GM20000 (cell line): ENCODE measurements around the gene LY86.
"Not testable (repeated sequence)": the region's sequence is repeated elsewhere in the genome, so short reads cannot be mapped to it uniquely, and the experiment has no call there.

Experiments
- DNase-seq: peaks from one replicate; pipeline ENCODE4 v3.0.0; 2012; ENCODE audit warnings: low spot score
- TF ChIP-seq, protein P1 (sequence below): IDR thresholded peaks from 2 replicates; pipeline ENCODE4 v1.5.1; 2012; ENCODE audit warnings: mild to moderate bottlenecking, control low read depth; ENCODE audit errors: extremely low read depth, missing control alignments

The LY86 gene

DNA sequence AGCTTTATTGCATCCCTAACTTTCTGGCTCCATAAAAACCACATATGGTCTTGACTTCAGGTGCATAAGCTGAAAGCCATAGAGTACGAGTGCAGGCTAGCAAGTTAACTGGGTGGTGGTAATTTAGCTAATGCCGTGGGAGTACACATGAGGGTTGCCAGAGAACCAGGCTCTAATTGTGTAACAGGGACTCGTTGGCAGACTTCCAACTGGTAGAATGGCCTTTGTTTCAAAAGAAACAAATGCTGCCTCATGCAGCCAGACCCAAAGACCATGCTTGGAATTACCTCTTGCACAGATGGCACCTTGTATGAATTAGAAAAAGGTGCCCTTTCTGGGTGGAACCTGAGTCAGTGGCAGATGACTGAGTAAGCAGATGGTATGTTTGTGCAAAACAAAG, 73.2 kb downstream of the LY86 start:
- no peak for DNase-seq
- TF ChIP-seq, protein P1, sequence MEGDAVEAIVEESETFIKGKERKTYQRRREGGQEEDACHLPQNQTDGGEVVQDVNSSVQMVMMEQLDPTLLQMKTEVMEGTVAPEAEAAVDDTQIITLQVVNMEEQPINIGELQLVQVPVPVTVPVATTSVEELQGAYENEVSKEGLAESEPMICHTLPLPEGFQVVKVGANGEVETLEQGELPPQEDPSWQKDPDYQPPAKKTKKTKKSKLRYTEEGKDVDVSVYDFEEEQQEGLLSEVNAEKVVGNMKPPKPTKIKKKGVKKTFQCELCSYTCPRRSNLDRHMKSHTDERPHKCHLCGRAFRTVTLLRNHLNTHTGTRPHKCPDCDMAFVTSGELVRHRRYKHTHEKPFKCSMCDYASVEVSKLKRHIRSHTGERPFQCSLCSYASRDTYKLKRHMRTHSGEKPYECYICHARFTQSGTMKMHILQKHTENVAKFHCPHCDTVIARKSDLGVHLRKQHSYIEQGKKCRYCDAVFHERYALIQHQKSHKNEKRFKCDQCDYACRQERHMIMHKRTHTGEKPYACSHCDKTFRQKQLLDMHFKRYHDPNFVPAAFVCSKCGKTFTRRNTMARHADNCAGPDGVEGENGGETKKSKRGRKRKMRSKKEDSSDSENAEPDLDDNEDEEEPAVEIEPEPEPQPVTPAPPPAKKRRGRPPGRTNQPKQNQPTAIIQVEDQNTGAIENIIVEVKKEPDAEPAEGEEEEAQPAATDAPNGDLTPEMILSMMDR, result no peak

DNA sequence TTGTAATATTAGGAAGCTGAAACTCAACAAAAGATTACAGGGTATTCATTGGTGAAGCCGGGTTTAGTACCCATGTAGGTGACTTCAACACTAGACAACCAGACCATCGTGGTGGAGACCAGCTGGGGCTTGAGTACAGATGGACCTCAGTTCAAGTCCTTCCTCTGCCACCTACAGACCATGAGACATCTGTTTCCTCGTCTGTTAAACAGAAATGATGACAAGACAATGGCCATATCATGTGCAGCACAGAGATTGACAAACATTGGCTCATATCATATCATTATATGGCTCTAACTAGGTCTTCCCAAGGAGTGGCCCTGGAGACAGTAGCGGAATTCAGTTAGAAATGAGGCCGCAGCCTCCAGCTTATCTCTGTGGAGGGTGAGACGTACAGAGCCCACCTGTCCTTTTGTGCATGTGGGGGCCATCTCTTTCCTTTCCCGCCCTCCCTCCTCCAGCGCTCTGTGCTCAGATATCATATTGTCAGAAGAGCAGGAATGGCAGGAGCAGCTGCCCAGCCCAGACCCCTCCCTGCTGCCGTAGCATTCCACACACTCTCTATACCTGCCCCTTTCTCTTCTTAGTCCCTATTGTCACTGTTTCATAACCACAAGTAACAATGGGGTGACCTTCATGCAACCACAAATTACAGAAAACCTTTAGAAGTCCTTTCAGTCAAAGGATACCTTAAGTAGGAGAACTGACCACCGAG, 75.1 kb downstream of the LY86 start:
- TF ChIP-seq, protein P1, result no peak

DNA sequence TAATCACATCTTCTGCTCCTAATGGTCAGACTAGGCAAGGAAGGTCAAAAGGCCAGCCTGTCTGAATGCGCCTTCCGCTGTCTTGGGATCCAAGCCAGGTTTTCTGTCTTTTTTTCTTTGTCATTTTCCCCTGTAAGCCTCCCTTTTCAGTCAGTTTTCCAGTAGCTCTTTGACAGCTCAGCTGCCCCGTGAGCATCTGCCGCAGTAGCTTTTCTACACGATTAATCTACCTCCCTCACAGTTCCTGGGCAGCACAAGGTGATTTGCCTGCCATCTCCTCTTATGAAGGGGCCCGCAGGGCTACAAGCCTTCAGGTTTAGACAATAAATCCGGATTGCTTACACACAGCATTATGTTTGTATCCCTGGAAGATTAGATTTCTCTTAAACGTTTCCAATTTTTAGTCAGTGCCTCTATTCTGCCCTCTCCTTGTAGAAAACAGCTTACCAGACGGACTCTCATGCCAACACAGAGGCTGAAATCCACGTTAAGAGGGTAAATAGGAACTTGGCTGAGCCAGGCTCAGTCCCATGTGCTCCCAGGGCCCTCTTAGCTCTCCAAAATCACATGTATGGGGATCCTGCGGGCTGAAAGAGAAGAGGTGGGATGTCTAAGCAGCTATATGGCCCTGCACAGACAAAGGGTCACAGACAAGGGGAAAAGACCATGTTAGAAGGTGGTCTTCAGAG, 77.2 kb downstream of the LY86 start:
- TF ChIP-seq, protein P1, result no peak
- DNase-seq, result no peak

More for the DNA sequence above, 75.1 kb downstream of the LY86 start:
- no peak for DNase-seq

DNA sequence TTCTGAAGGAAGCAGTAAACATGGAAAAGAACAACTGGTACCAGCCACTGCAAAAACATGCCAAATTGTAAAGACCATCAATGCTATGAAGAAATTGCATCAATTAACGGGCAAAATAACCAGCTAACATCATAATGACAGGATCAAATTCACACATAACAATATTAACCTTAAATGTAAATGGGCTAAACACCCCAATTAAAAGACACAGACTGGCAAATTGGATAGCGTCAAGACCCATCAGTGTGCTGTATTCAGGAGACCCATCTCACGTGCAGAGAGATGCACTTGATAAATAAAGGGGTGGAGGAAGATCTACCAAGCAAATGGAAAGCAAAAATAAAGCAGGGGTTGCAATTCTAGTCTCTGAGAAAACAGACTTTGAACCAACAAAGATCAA, 81.6 kb downstream of the LY86 start:
- DNase-seq, result not testable (repeated sequence)

DNA sequence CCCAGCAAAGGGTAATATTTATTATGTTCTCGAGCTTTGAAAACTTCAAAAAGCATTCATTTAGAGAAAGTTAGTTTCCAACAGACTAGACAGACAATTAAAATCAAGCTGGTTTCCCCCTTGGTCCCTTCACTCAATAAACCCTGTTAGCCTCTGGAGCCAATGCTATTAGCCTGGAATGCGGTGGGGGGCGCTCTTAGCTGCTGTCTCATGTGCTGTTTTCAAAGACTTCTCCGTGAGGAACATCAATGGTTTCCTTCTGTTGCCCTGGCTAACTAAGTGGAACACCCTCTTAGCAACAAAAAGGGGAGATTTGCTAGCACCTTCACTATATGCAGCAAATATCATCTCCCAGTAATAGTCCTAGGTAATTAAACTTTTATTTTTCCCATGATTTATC, 86.4 kb downstream of the LY86 start:
- no peak for DNase-seq
- TF ChIP-seq, protein P1, result peak; percentile 15

DNA sequence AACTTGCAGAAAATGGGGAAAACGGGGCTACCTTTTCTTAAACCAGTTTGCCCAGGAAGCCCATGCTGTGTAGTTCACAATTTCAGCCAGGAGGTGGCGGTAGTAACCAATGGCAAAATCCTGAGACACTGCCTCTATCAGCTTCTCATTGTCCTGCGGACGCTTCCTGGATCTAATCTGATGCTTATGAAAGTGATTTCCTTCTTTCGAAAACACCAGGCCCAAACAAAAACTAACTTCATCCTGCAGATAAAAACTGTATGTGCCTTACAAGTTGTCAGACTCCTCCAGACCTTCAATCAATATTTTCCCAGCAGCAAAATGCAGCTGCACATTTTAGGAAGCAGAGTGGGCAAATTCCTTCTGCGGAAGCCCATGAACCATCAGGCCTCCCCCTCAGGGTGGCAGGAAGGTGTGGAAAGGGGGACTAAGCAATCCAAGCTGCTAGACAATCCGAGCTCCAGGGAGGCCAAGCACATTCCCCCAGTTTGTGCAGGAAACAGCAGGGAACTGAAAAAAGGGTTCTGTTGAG, 88.5 kb downstream of the LY86 start:
- DNase-seq, result peak; percentile 65
- TF ChIP-seq, protein P1, result peak; percentile 84

DNA sequence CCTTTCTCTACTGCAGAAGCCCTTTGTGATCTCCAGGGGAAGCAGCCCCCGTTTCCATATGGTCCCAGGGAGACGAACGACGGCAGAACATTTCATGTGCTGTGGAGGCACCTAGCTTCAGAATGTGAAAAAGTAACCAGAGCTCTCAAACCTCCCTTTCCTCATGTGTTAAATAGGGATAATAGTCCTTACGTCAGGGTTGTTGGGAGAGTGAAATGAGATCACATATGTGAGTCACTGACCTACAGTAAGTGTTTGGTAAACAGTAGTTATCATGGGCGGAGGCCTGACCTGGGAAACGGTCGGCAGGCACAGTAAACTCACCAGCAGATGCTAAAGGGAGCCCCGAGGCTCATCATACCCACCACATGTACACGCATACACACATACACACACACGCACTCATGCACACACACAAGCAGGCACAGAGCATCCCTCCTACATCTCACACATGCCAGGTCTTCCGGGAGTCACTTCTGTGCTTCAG, 89.7 kb downstream of the LY86 start:
- TF ChIP-seq, protein P1, result no peak
- no peak for DNase-seq
